Measurements from ENCODE around the gene PNPO. TPM values are rescaled to one million over a fixed set of nuclear protein-coding genes. Genes with fewer than 3 reads are reported as not detected.

Gene PNPO
- total and polyA plus RNA-seq, 2 of the 13 experiments (the other 11 are each of a cell fraction or from before 2014, with no cell fraction given): 47.9 to 63.3 TPM

- TF ChIP-seq HNF1A (IDR thresholded peaks at IDR 0.05; ENCODE audit: low read depth) (no peak), HNF1A (CRISPR knock-in tag; IDR thresholded peaks at IDR 0.05; ENCODE audit: borderline replicate concordance) (peak; percentile 51; the same call in 1 of the 2 replicates), ELK4 (CRISPR knock-in tag; IDR thresholded peaks at IDR 0.05; ENCODE audit: borderline replicate concordance) (no peak), GATA4 (IDR thresholded peaks at IDR 0.05; ENCODE audit: borderline replicate concordance, low read depth) (peak; percentile 34; the same call in 1 of the 2 replicates), ZNF513 (CRISPR knock-in tag; conservative IDR thresholded peaks at IDR 0.05) (no peak), GMEB2 (CRISPR knock-in tag; IDR thresholded peaks at IDR 0.05; ENCODE audit: low read depth) (peak; percentile 47; the same call in 1 of the 2 replicates), ZNF615 (CRISPR knock-in tag; IDR thresholded peaks at IDR 0.05; ENCODE audit: borderline replicate concordance) (no peak), ZNF33A (CRISPR knock-in tag; IDR thresholded peaks at IDR 0.05; ENCODE audit: borderline replicate concordance) (no peak), REXO4 (CRISPR knock-in tag; IDR thresholded peaks at IDR 0.05; ENCODE audit: borderline replicate concordance) (peak; percentile 79; the same call in 1 of the 2 replicates), THYN1 (CRISPR knock-in tag; IDR thresholded peaks at IDR 0.05; ENCODE audit: borderline replicate concordance, low read depth) (peak; percentile 96; the same call in 1 of the 2 replicates), ZNF205 (CRISPR knock-in tag; IDR thresholded peaks at IDR 0.05) (peak; percentile 55; the same call in 1 of the 2 replicates), ZNF547 (CRISPR knock-in tag; IDR thresholded peaks at IDR 0.05) (peak; percentile 98), ADNP (CRISPR knock-in tag; IDR thresholded peaks at IDR 0.05) (no peak; the same call in 1 of the 2 replicates), ZSCAN30 (CRISPR knock-in tag; IDR thresholded peaks at IDR 0.05) (peak; percentile 91; the same call in 1 of the 2 replicates), SPEN (CRISPR knock-in tag; IDR thresholded peaks at IDR 0.05; ENCODE audit: low read depth) (peak; percentile 82), XBP1 (CRISPR knock-in tag; IDR thresholded peaks at IDR 0.05) (0 out of 2 replicates have a peak, but pooled peaks have one; percentile 67), HDAC1 (CRISPR knock-in tag; IDR thresholded peaks at IDR 0.05) (peak; percentile 99), ZBTB26 (CRISPR knock-in tag; IDR thresholded peaks at IDR 0.05; ENCODE audit: borderline replicate concordance) (peak; percentile 58; the same call in 1 of the 2 replicates)
Observed at GRCh38 chr17:47941246-47942095, at the start of gene PNPO (continued).
